WTC11 (cell line): Measurements from ENCODE around the gene MPP1.

ENCODE experiments used
- CTCF ChIP-seq: fragments of 200-600 bp; IDR thresholded peaks from 2 replicates; pipeline ENCODE4 v1.8.0; 2022; ENCODE audit warnings: antibody characterized with exemption
- ZNF317 ChIP-seq: sonication (generic); formaldehyde crosslinking; IDR thresholded peaks from 2 replicates; pipeline ENCODE4 v1.8.1; 2023; ENCODE audit warnings: low read depth, mild to moderate bottlenecking, moderate library complexity, missing genetic modification reagents, borderline replicate concordance

GRCh38 chrX:154742613-154743012 is 62.7 kb downstream of the MPP1 start:
- TF ChIP-seq CTCF, result no peak
- no peak for TF ChIP-seq ZNF317
